G401 (cell line): ENCODE results near the gene DISC1. TPM values are rescaled to one million over a fixed set of nuclear protein-coding genes. Genes with fewer than 3 reads are reported as not detected.
"Not testable (repeated sequence)": the region's sequence is repeated elsewhere in the genome, so short reads cannot be mapped to it uniquely, and the experiment has no call there.

Source experiments
- DNase-seq: peaks from one replicate; pipeline ENCODE4 v3.0.0-alpha.2; 2015; ENCODE audit warnings: low spot score
- in situ Hi-C: cut with HindIII; loops from 2 replicates; pipeline ENCODE4 v1.10.0; 2016; ENCODE audit warnings: low sequenced_read_pairs, mixed read lengths
- total RNA-seq: library from RNA; depleted of rRNA; stranded (reverse); fragments of >200 nt; shearing (Covaris generic); gene quantifications from 2 replicates; pipeline ENCODE4 v1.2.3, GENCODE V29; 2014

DISC1 gene
- total RNA-seq, 1 experiment from 2014 or later = 6.1 TPM

GRCh38 chr1:231603598-231604275 is 22.9 kb upstream of the DISC1 start:
- in situ Hi-C loops = no loop called here
- peak; percentile 64 for DNase-seq

- no peak for DNase-seq
- in situ Hi-C loops = no loop called here
These were observed 22.3 kb upstream of the DISC1 start for GRCh38 chr1:231604276-231604621.

GRCh38 chr1:231605149-231606100 is 21.2 kb upstream of the DISC1 start:
- in situ Hi-C loops = no loop called here
- no peak for DNase-seq

GRCh38 chr1:231606712-231607111 is 19.9 kb upstream of the DISC1 start:
- in situ Hi-C loops = no loop called here
- DNase-seq = no peak

GRCh38 chr1:231610388-231610787 is 16.2 kb upstream of the DISC1 start:
- DNase-seq = no peak
- in situ Hi-C loops = no loop called here

- in situ Hi-C loops = no loop called here
- no peak for DNase-seq
These were observed 15.5 kb upstream of the DISC1 start for GRCh38 chr1:231611111-231611510.

- in situ Hi-C loops = no loop called here
- peak; percentile 19 for DNase-seq
These were observed 14.7 kb upstream of the DISC1 start for GRCh38 chr1:231611851-231612250.

- DNase-seq = no peak
- in situ Hi-C loops = no loop called here
These were observed 14.0 kb upstream of the DISC1 start for GRCh38 chr1:231612393-231613089.

- no peak for DNase-seq
- in situ Hi-C loops = no loop called here
These were observed 12.9 kb upstream of the DISC1 start for GRCh38 chr1:231613419-231614349.

- in situ Hi-C loops = no loop called here
- DNase-seq = no peak
These were observed 9.9 kb upstream of the DISC1 start for GRCh38 chr1:231616667-231617066.

GRCh38 chr1:231618609-231619256 is 7.9 kb upstream of the DISC1 start:
- in situ Hi-C loops = no loop called here
- no peak for DNase-seq

GRCh38 chr1:231619257-231619634 is 7.3 kb upstream of the DISC1 start:
- in situ Hi-C loops = no loop called here
- DNase-seq = no peak

- in situ Hi-C loops, DNase-seq: not testable (repeated sequence)
These were observed 1.5 kb upstream of the DISC1 start for GRCh38 chr1:231625042-231625441.

- no peak for DNase-seq
- in situ Hi-C loops = no loop called here
These were observed 535 bp upstream of the DISC1 start for GRCh38 chr1:231625975-231626534.

GRCh38 chr1:231626951-231627614 is 493 bp downstream of the DISC1 start:
- peak; percentile 28 for DNase-seq
- in situ Hi-C loops = no loop called here

- in situ Hi-C loops = no loop called here
These were observed 1.8 kb downstream of the DISC1 start for GRCh38 chr1:231628207-231628876.

GRCh38 chr1:231629132-231629531 is 2.5 kb downstream of the DISC1 start:
- in situ Hi-C loops = no loop called here
- DNase-seq = no peak

More at GRCh38 chr1:231628207-231628876, 1.8 kb downstream of the DISC1 start:
- DNase-seq = no peak
